Mammary epithelial cell (primary cell): ENCODE measurements around the gene SH3BGRL2.

Experiments used
- EZH2 ChIP-seq: IDR thresholded peaks from 2 replicates; pipeline ENCODE4 v1.6.1; 2012; ENCODE audit warnings: low read length, inconsistent platforms, borderline replicate concordance
- TF ChIP-seq, protein P1 (sequence below), 2 donors: IDR thresholded peaks in 1 of 2; conservative IDR thresholded peaks in 1 of 2; 2 replicates each; pipeline ENCODE4 v1.5.1; 2011 to 2012; ENCODE audit warnings: inconsistent platforms in 2 of 2, low read length in 2 of 2, mild to moderate bottlenecking in 2 of 2, control low read depth in 1 of 2, low read depth in 1 of 2; ENCODE audit not compliant: insufficient read depth in 1 of 2; ENCODE audit errors: extremely low read depth in 1 of 2

DNA sequence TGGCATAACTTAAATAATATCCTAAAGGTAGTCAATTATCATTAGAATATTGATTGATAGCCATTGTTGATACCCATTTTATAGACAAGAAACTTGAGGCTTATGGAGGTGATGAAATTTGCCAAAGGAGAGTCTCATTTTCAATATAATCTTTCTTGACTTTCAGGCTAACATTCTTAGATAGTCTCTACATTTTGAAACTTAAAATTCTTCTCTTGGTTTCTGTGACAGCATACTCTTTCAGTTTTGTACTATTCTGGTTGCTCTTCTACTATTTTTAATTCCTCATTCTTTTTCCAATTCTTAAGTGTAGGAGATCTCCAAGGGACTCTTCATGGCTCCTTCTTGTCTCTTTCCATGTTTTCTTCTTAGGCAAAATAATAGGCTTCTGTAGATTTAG is 3.7 kb upstream of the SH3BGRL2 start:
- TF ChIP-seq, protein P1, sequence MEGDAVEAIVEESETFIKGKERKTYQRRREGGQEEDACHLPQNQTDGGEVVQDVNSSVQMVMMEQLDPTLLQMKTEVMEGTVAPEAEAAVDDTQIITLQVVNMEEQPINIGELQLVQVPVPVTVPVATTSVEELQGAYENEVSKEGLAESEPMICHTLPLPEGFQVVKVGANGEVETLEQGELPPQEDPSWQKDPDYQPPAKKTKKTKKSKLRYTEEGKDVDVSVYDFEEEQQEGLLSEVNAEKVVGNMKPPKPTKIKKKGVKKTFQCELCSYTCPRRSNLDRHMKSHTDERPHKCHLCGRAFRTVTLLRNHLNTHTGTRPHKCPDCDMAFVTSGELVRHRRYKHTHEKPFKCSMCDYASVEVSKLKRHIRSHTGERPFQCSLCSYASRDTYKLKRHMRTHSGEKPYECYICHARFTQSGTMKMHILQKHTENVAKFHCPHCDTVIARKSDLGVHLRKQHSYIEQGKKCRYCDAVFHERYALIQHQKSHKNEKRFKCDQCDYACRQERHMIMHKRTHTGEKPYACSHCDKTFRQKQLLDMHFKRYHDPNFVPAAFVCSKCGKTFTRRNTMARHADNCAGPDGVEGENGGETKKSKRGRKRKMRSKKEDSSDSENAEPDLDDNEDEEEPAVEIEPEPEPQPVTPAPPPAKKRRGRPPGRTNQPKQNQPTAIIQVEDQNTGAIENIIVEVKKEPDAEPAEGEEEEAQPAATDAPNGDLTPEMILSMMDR (conservative IDR thresholded peaks at IDR 0.05 in 1 of 2, IDR thresholded peaks at IDR 0.05 in 1 of 2; ENCODE audit: extremely low read depth in 1 of 2, insufficient read depth in 1 of 2, low read depth in 1 of 2, low read length in 2 of 2): no peak
- no peak for TF ChIP-seq EZH2
